Measurements from ENCODE around the gene PEPD.
A peak's percentile ranks its signal among the peaks of the same experiment; 100 is the strongest.

Gene PEPD

GRCh38 chr19:33527125-33527524, 5.5 kb upstream of the PEPD start:
- no peak for TF ChIP-seq CTCF (conservative IDR thresholded peaks at IDR 0.05)

GRCh38 chr19:33524024-33524664, 2.6 kb upstream of the PEPD start:
- no peak for TF ChIP-seq CTCF (conservative IDR thresholded peaks at IDR 0.05)
- H3K27ac ChIP-seq: no peak overlapping the region

More at GRCh38 chr19:33527125-33527524, 5.5 kb upstream of the PEPD start:
- H3K27ac ChIP-seq: no peak overlapping the region

GRCh38 chr19:33523167-33523566, 1.6 kb upstream of the PEPD start:
- no peak for TF ChIP-seq CTCF (conservative IDR thresholded peaks at IDR 0.05)
- no peak overlapping the region for H3K27ac ChIP-seq

GRCh38 chr19:33522371-33522662, 726 bp upstream of the PEPD start:
- H3K27ac ChIP-seq: peak overlapping the region; percentile 62; the same call in 1 of the 2 replicates
- no peak for TF ChIP-seq CTCF (conservative IDR thresholded peaks at IDR 0.05)

GRCh38 chr19:33520844-33521479, 629 bp downstream of the PEPD start:
- peak overlapping the region; percentile 62; the same call in 1 of the 2 replicates for H3K27ac ChIP-seq
- no peak for TF ChIP-seq CTCF (conservative IDR thresholded peaks at IDR 0.05)

- no peak for TF ChIP-seq CTCF (conservative IDR thresholded peaks at IDR 0.05)
These were observed 1.4 kb downstream of the PEPD start for GRCh38 chr19:33520048-33520643.

GRCh38 chr19:33519416-33519815, 2.2 kb downstream of the PEPD start:
- H3K27ac ChIP-seq: no peak overlapping the region

More at GRCh38 chr19:33520048-33520643, 1.4 kb downstream of the PEPD start:
- no peak overlapping the region for H3K27ac ChIP-seq

More at GRCh38 chr19:33519416-33519815, 2.2 kb downstream of the PEPD start:
- TF ChIP-seq CTCF (conservative IDR thresholded peaks at IDR 0.05): no peak
